Measurements from ENCODE around the gene EPHA1. TPM values are rescaled to one million over a fixed set of nuclear protein-coding genes. Genes with fewer than 3 reads are reported as not detected.

The EPHA1 gene
- polyA plus RNA-seq, 1 of the 3 experiments (the other 2 are of a cell fraction), result 0.49 TPM

DNA sequence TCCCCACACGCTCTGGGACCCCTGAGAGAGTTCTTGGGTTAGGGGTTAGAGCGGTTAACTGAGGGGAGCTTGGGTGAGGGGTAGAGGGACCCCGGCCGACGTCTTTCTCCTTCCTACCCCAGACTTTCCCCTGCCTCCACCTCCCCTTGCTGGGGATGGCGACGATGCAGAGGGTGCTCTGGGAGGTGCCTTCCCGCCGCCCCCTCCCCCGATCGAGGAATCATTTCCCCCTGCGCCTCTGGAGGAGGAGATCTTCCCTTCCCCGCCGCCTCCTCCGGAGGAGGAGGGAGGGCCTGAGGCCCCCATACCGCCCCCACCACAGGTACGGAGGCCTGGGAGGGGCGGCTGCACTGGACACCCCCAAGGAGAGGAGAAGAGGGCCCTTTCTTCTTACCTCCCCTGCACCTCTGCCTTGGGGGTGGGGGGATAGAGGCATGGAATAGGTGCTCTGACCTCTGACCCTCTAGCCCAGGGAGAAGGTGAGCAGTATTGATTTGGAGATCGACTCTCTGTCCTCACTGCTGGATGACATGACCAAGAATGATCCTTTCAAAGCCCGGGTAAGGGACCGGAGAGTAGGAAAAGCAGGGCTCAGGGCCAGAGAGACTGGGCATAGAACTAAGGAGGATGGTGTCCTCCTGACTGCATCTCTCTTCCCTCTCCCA lies 26.4 kb downstream of the EPHA1 start:
- TF ChIP-seq TEAD4 (IDR thresholded peaks at IDR 0.05; ENCODE audit: borderline replicate concordance, insufficient read depth), result peak; percentile 2; the same call in 1 of the 2 replicates
- TF ChIP-seq SIN3A (IDR thresholded peaks at IDR 0.05; ENCODE audit: borderline replicate concordance, low read depth, low read length), result 0 out of 2 replicates have a peak, but pooled peaks have one; percentile 5
- TF ChIP-seq, protein P1, sequence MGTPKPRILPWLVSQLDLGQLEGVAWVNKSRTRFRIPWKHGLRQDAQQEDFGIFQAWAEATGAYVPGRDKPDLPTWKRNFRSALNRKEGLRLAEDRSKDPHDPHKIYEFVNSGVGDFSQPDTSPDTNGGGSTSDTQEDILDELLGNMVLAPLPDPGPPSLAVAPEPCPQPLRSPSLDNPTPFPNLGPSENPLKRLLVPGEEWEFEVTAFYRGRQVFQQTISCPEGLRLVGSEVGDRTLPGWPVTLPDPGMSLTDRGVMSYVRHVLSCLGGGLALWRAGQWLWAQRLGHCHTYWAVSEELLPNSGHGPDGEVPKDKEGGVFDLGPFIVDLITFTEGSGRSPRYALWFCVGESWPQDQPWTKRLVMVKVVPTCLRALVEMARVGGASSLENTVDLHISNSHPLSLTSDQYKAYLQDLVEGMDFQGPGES (IDR thresholded peaks at IDR 0.05; ENCODE audit: low read depth, low read length), result no peak
- TF ChIP-seq, protein P2, sequence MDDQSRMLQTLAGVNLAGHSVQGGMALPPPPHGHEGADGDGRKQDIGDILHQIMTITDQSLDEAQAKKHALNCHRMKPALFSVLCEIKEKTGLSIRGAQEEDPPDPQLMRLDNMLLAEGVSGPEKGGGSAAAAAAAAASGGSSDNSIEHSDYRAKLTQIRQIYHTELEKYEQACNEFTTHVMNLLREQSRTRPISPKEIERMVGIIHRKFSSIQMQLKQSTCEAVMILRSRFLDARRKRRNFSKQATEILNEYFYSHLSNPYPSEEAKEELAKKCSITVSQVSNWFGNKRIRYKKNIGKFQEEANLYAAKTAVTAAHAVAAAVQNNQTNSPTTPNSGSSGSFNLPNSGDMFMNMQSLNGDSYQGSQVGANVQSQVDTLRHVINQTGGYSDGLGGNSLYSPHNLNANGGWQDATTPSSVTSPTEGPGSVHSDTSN (IDR thresholded peaks at IDR 0.05), result no peak
- Histone ChIP-seq H3K36me3 (replicated peaks in 1 of 2; ENCODE audit: control insufficient read depth in 1 of 2, insufficient read depth in 2 of 2, low read length in 1 of 2) (peaks cover 23 to 45% of the 10 kb centered on the region in 2 experiments), H3K4me3 (ENCODE audit: low read depth in 2 of 2, low read length in 1 of 2) (peak overlapping the region; percentile 79 to 99), H3K27me3 (ENCODE audit: insufficient read depth) (no peaks in the 10 kb centered on the region), H4K20me1 (ENCODE audit: insufficient read depth) (peaks cover 54% of the 10 kb centered on the region), H3F3A (replicated peaks; ENCODE audit: insufficient read depth) (peaks cover 25% of the 10 kb centered on the region), H3K9ac (peak overlapping the region; percentile 99), H3K9me2 (no peaks in the 10 kb centered on the region), H3K27ac (ENCODE audit: low read depth in 2 of 2, low read length in 1 of 2) (peak overlapping the region; percentile 91 to 100), H3K79me2 (ENCODE audit: insufficient read depth) (peaks cover 98% of the 10 kb centered on the region), H2AFZ (ENCODE audit: low read depth) (no peak overlapping the region), H3K4me2 (peak overlapping the region; percentile 100), H3K9me3 (no peaks in the 10 kb centered on the region), H3K4me1 (ENCODE audit: control insufficient read depth in 1 of 2, insufficient read depth in 2 of 2, low read depth in 1 of 2, low read length in 1 of 2) (peaks cover 23 to 54% of the 10 kb centered on the region in 2 experiments; a peak in 3 of 4 replicates)
- POLR2A ChIA-PET, result interaction anchor here (0.7 kb wide), 2 partner anchors 94 to 119 kb away, joined by 4 read pairs; partner anchors contain the start of genes CASP2 and GSTK1
- DNase-seq, result no peak
- CTCF ChIA-PET, result interaction anchor here (1.0 to 5.8 kb wide), 6 partner anchors 12 to 794 kb away, joined by 3 to 50 read pairs (median 10); no protein-coding TSS in a partner anchor
- 17% methylated on average over 18 of the region's 21 CpGs for WGBS (ENCODE audit: low lambda C conversion rate)

DNA sequence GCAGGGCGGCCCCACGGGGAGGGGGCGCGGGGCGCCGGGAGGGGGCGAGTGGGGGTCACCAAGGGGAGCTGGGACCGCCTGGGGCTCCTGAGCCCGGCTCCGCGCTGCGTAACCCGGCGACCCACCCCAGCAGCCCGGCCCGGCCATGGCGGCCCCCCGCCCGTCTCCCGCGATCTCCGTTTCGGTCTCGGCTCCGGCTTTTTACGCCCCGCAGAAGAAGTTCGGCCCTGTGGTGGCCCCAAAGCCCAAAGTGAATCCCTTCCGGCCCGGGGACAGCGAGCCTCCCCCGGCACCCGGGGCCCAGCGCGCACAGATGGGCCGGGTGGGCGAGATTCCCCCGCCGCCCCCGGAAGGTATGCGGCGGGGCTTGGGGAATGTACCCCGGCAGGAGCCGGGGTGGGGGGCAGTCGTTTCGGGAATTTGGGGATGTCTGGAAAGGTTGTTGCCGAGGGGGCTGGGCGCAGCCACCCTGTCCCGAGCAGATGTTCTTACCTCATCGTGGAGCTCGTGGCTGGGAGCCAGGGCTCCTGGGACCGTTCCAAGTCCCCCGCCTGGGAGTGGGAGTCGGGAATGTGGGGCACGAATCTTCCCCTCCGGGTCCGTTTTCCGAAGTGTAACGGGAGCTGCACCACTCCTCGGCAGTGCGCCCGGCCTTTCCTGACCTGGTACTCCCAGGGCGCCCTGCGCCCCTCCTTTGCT lies 27.1 kb downstream of the EPHA1 start:
- 2% methylated on average over 22 of the region's 64 CpGs for WGBS (ENCODE audit: low lambda C conversion rate)
- H3K79me2 ChIP-seq (ENCODE audit: insufficient read depth), result peaks cover 94% of the 10 kb centered on the region
- CTCF ChIA-PET, result interaction anchor here (1.0 to 5.8 kb wide), 7 partner anchors 12 to 793 kb away, joined by 3 to 50 read pairs (median 9); partner anchors contain the start of gene EPHA1
- no peaks in the 10 kb centered on the region for H3K27me3 ChIP-seq (ENCODE audit: insufficient read depth)
- H4K20me1 ChIP-seq (ENCODE audit: insufficient read depth), result peaks cover 48% of the 10 kb centered on the region
- peak overlapping the region; percentile 100 for H3K4me2 ChIP-seq
- H3K9me2 ChIP-seq, result no peaks in the 10 kb centered on the region
- H3K36me3 ChIP-seq (replicated peaks in 1 of 2; ENCODE audit: control insufficient read depth in 1 of 2, insufficient read depth in 2 of 2, low read length in 1 of 2), result peaks cover 16 to 42% of the 10 kb centered on the region in 2 experiments
- no peak overlapping the region for H2AFZ ChIP-seq (ENCODE audit: low read depth)
- peak; percentile 89 for DNase-seq
- POLR2A ChIA-PET, result interaction anchor here (0.7 kb wide), 2 partner anchors 94 to 118 kb away, joined by 4 read pairs; partner anchors contain the start of genes CASP2 and GSTK1
- peaks cover 23% of the 10 kb centered on the region for H3F3A ChIP-seq (replicated peaks; ENCODE audit: insufficient read depth)
- H3K9ac ChIP-seq, result peak overlapping the region; percentile 99
- peak overlapping the region; percentile 91 to 100 for H3K27ac ChIP-seq (ENCODE audit: low read depth in 2 of 2, low read length in 1 of 2)
- peak overlapping the region; percentile 79 to 99 for H3K4me3 ChIP-seq (ENCODE audit: low read depth in 2 of 2, low read length in 1 of 2)
- H3K9me3 ChIP-seq, result no peaks in the 10 kb centered on the region
- H3K4me1 ChIP-seq (ENCODE audit: control insufficient read depth in 1 of 2, insufficient read depth in 2 of 2, low read depth in 1 of 2, low read length in 1 of 2), result peaks cover 23 to 51% of the 10 kb centered on the region in 2 experiments; a peak in 3 of 4 replicates
- TF ChIP-seq RFX5 (IDR thresholded peaks at IDR 0.05; ENCODE audit: low read length), result no peak
- no peak for TF ChIP-seq RCOR1 (IDR thresholded peaks at IDR 0.05; ENCODE audit: low read length)
- no peak for TF ChIP-seq MEF2A (IDR thresholded peaks at IDR 0.05; ENCODE audit: borderline replicate concordance, low read depth)
- TF ChIP-seq, protein P3, sequence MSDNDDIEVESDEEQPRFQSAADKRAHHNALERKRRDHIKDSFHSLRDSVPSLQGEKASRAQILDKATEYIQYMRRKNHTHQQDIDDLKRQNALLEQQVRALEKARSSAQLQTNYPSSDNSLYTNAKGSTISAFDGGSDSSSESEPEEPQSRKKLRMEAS (IDR thresholded peaks at IDR 0.05; ENCODE audit: low read depth), result peak; percentile 50
- TF ChIP-seq, protein P4, sequence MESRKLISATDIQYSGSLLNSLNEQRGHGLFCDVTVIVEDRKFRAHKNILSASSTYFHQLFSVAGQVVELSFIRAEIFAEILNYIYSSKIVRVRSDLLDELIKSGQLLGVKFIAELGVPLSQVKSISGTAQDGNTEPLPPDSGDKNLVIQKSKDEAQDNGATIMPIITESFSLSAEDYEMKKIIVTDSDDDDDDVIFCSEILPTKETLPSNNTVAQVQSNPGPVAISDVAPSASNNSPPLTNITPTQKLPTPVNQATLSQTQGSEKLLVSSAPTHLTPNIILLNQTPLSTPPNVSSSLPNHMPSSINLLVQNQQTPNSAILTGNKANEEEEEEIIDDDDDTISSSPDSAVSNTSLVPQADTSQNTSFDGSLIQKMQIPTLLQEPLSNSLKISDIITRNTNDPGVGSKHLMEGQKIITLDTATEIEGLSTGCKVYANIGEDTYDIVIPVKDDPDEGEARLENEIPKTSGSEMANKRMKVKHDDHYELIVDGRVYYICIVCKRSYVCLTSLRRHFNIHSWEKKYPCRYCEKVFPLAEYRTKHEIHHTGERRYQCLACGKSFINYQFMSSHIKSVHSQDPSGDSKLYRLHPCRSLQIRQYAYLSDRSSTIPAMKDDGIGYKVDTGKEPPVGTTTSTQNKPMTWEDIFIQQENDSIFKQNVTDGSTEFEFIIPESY (IDR thresholded peaks at IDR 0.05; ENCODE audit: borderline replicate concordance, low read depth), result no peak
- TF ChIP-seq JUND (IDR thresholded peaks at IDR 0.05), result peak; percentile 1; the same call in 1 of the 2 replicates
- TF ChIP-seq GATA2 (CRISPR knock-in tag; IDR thresholded peaks at IDR 0.05), result no peak
- TF ChIP-seq MXI1 (IDR thresholded peaks at IDR 0.05; ENCODE audit: low read depth, low read length), result no peak
- TF ChIP-seq GABPA (IDR thresholded peaks at IDR 0.05; ENCODE audit: low read depth), result no peak
- no peak for TF ChIP-seq ELF1 (IDR thresholded peaks at IDR 0.05)
- TF ChIP-seq, protein P5, sequence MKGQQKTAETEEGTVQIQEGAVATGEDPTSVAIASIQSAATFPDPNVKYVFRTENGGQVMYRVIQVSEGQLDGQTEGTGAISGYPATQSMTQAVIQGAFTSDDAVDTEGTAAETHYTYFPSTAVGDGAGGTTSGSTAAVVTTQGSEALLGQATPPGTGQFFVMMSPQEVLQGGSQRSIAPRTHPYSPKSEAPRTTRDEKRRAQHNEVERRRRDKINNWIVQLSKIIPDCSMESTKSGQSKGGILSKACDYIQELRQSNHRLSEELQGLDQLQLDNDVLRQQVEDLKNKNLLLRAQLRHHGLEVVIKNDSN (IDR thresholded peaks at IDR 0.05; ENCODE audit: borderline replicate concordance, low read depth), result no peak
- peak; percentile 54 for TF ChIP-seq POLR2AphosphoS5 (IDR thresholded peaks at IDR 0.05; ENCODE audit: low read depth, low read length)
- TF ChIP-seq, protein P2 (IDR thresholded peaks at IDR 0.05), result 0 out of 2 replicates have a peak, but pooled peaks have one; percentile 8
- TF ChIP-seq FOXM1 (IDR thresholded peaks at IDR 0.05; ENCODE audit: low read depth), result no peak
- TF ChIP-seq RAD21 (IDR thresholded peaks at IDR 0.05; ENCODE audit: low read length), result no peak
